Measurements from ENCODE around the gene UGGT2.

DNA sequence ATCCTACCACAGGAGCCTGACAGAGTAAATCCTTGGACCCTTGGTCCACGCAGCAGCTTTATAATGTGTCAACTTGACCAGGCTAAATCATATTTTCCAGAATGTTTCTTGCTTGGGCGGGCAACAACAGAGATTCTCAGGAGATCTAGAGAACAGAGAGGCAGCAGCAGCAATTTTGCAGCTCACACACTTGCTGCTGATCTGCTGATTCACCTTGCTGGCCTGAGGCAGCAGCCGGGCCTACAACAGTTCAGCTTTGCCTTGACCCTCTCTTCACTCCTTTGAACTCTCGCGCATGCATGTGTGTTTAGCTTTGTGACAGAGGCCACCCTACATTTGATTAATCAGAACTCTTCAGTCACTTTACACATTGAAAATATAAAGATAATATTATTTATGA is 159.3 kb downstream of the UGGT2 start:
- TF ChIP-seq, protein P1, sequence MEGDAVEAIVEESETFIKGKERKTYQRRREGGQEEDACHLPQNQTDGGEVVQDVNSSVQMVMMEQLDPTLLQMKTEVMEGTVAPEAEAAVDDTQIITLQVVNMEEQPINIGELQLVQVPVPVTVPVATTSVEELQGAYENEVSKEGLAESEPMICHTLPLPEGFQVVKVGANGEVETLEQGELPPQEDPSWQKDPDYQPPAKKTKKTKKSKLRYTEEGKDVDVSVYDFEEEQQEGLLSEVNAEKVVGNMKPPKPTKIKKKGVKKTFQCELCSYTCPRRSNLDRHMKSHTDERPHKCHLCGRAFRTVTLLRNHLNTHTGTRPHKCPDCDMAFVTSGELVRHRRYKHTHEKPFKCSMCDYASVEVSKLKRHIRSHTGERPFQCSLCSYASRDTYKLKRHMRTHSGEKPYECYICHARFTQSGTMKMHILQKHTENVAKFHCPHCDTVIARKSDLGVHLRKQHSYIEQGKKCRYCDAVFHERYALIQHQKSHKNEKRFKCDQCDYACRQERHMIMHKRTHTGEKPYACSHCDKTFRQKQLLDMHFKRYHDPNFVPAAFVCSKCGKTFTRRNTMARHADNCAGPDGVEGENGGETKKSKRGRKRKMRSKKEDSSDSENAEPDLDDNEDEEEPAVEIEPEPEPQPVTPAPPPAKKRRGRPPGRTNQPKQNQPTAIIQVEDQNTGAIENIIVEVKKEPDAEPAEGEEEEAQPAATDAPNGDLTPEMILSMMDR (IDR thresholded peaks at IDR 0.05), result no peak
- no peak for TF ChIP-seq POLR2A (IDR thresholded peaks at IDR 0.05)

All from lower leg skin (tissue), 3 donors.